ENCODE data around the gene VASH2.
"Not testable (repeated sequence)": the region's sequence is repeated elsewhere in the genome, so short reads cannot be mapped to it uniquely, and the experiment has no call there.

The VASH2 gene

GRCh38 chr1:212960932-212961331, 10.6 kb downstream of the VASH2 start:
- H3K9ac ChIP-seq (ENCODE audit: low read length) = no peak overlapping the region
- H3K4me1 ChIP-seq (ENCODE audit: insufficient read depth, low read length) = no peaks in the 10 kb centered on the region
- no peak overlapping the region for H3K4me3 ChIP-seq (ENCODE audit: low read depth in 1 of 2, low read length in 2 of 2)
- H3K36me3 ChIP-seq (ENCODE audit: insufficient read depth, low read length) = no peaks in the 10 kb centered on the region
- no peak overlapping the region for H3K27ac ChIP-seq (ENCODE audit: low read depth, low read length)
- no peaks in the 10 kb centered on the region for H3K27me3 ChIP-seq (ENCODE audit: control insufficient read depth in 1 of 2, insufficient read depth in 2 of 2, low read length in 2 of 2)
- H3K9me3 ChIP-seq (ENCODE audit: low read length) = no peaks in the 10 kb centered on the region

- Histone ChIP-seq H3K9me3 (ENCODE audit: low read length) (no peaks in the 10 kb centered on the region), H3K36me3 (ENCODE audit: insufficient read depth, low read length) (no peaks in the 10 kb centered on the region), H3K9ac (ENCODE audit: low read length) (no peak overlapping the region), H3K27me3 (ENCODE audit: control insufficient read depth in 1 of 2, insufficient read depth in 2 of 2, low read length in 2 of 2) (no peaks in the 10 kb centered on the region), H3K4me1 (ENCODE audit: insufficient read depth, low read length) (no peaks in the 10 kb centered on the region), H3K4me3 (ENCODE audit: low read depth in 1 of 2, low read length in 2 of 2) (no peak overlapping the region), H3K27ac (ENCODE audit: low read depth, low read length) (no peak overlapping the region)
Observed at GRCh38 chr1:212962509-212962908, 12.2 kb downstream of the VASH2 start.

- Histone ChIP-seq H3K27me3 (ENCODE audit: control insufficient read depth in 1 of 2, insufficient read depth in 2 of 2, low read length in 2 of 2) (no peaks in the 10 kb centered on the region), H3K36me3 (ENCODE audit: insufficient read depth, low read length) (no peaks in the 10 kb centered on the region), H3K4me3 (ENCODE audit: low read depth in 1 of 2, low read length in 2 of 2) (no peak overlapping the region), H3K4me1 (ENCODE audit: insufficient read depth, low read length) (no peaks in the 10 kb centered on the region), H3K9me3 (ENCODE audit: low read length) (no peaks in the 10 kb centered on the region), H3K27ac (ENCODE audit: low read depth, low read length) (no peak overlapping the region), H3K9ac (ENCODE audit: low read length) (no peak overlapping the region)
Observed at GRCh38 chr1:212964102-212964501, 13.8 kb downstream of the VASH2 start.

- not testable (repeated sequence) for H3K4me3 ChIP-seq (ENCODE audit: low read depth in 1 of 2, low read length in 2 of 2); H3K9me3 ChIP-seq (ENCODE audit: low read length); H3K27me3 ChIP-seq (ENCODE audit: control insufficient read depth in 1 of 2, insufficient read depth in 2 of 2, low read length in 2 of 2); H3K36me3 ChIP-seq (ENCODE audit: insufficient read depth, low read length); H3K9ac ChIP-seq (ENCODE audit: low read length); H3K4me1 ChIP-seq (ENCODE audit: insufficient read depth, low read length); H3K27ac ChIP-seq (ENCODE audit: low read depth, low read length)
Observed at GRCh38 chr1:212964993-212965392, 14.7 kb downstream of the VASH2 start.

- Histone ChIP-seq H3K4me1 (ENCODE audit: insufficient read depth, low read length) (no peaks in the 10 kb centered on the region), H3K27me3 (ENCODE audit: control insufficient read depth in 1 of 2, insufficient read depth in 2 of 2, low read length in 2 of 2) (no peaks in the 10 kb centered on the region), H3K27ac (ENCODE audit: low read depth, low read length) (no peak overlapping the region), H3K9me3 (ENCODE audit: low read length) (no peaks in the 10 kb centered on the region), H3K9ac (ENCODE audit: low read length) (no peak overlapping the region), H3K36me3 (ENCODE audit: insufficient read depth, low read length) (no peaks in the 10 kb centered on the region), H3K4me3 (ENCODE audit: low read depth in 1 of 2, low read length in 2 of 2) (no peak overlapping the region)
Observed at GRCh38 chr1:212966616-212967015, 16.3 kb downstream of the VASH2 start.

GRCh38 chr1:212967801-212968200, 17.5 kb downstream of the VASH2 start:
- H3K27me3 ChIP-seq (ENCODE audit: control insufficient read depth in 1 of 2, insufficient read depth in 2 of 2, low read length in 2 of 2) = no peaks in the 10 kb centered on the region
- no peak overlapping the region for H3K27ac ChIP-seq (ENCODE audit: low read depth, low read length)
- no peak overlapping the region for H3K9ac ChIP-seq (ENCODE audit: low read length)
- no peaks in the 10 kb centered on the region for H3K9me3 ChIP-seq (ENCODE audit: low read length)
- no peaks in the 10 kb centered on the region for H3K4me1 ChIP-seq (ENCODE audit: insufficient read depth, low read length)
- no peak overlapping the region for H3K4me3 ChIP-seq (ENCODE audit: low read depth in 1 of 2, low read length in 2 of 2)
- H3K36me3 ChIP-seq (ENCODE audit: insufficient read depth, low read length) = no peaks in the 10 kb centered on the region

GRCh38 chr1:212968368-212968863, 18.1 kb downstream of the VASH2 start:
- Histone ChIP-seq H3K4me3 (ENCODE audit: low read depth in 1 of 2, low read length in 2 of 2) (no peak overlapping the region), H3K27ac (ENCODE audit: low read depth, low read length) (no peak overlapping the region), H3K36me3 (ENCODE audit: insufficient read depth, low read length) (no peaks in the 10 kb centered on the region), H3K9ac (ENCODE audit: low read length) (no peak overlapping the region), H3K4me1 (ENCODE audit: insufficient read depth, low read length) (no peaks in the 10 kb centered on the region), H3K27me3 (ENCODE audit: control insufficient read depth in 1 of 2, insufficient read depth in 2 of 2, low read length in 2 of 2) (no peaks in the 10 kb centered on the region), H3K9me3 (ENCODE audit: low read length) (no peaks in the 10 kb centered on the region)

GRCh38 chr1:212970085-212970484, 19.7 kb downstream of the VASH2 start:
- Histone ChIP-seq H3K36me3 (ENCODE audit: insufficient read depth, low read length) (no peaks in the 10 kb centered on the region), H3K9ac (ENCODE audit: low read length) (no peak overlapping the region)

GRCh38 chr1:212971312-212971711, 21.0 kb downstream of the VASH2 start:
- Histone ChIP-seq H3K4me3 (ENCODE audit: low read depth in 1 of 2, low read length in 2 of 2) (no peak overlapping the region), H3K9me3 (ENCODE audit: low read length) (no peaks in the 10 kb centered on the region), H3K27ac (ENCODE audit: low read depth, low read length) (no peak overlapping the region), H3K9ac (ENCODE audit: low read length) (no peak overlapping the region), H3K36me3 (ENCODE audit: insufficient read depth, low read length) (no peaks in the 10 kb centered on the region), H3K4me1 (ENCODE audit: insufficient read depth, low read length) (no peaks in the 10 kb centered on the region), H3K27me3 (ENCODE audit: control insufficient read depth in 1 of 2, insufficient read depth in 2 of 2, low read length in 2 of 2) (no peaks in the 10 kb centered on the region)

More at GRCh38 chr1:212970085-212970484, 19.7 kb downstream of the VASH2 start:
- Histone ChIP-seq H3K9me3 (ENCODE audit: low read length) (no peaks in the 10 kb centered on the region), H3K4me3 (ENCODE audit: low read depth in 1 of 2, low read length in 2 of 2) (no peak overlapping the region), H3K27ac (ENCODE audit: low read depth, low read length) (no peak overlapping the region), H3K27me3 (ENCODE audit: control insufficient read depth in 1 of 2, insufficient read depth in 2 of 2, low read length in 2 of 2) (no peaks in the 10 kb centered on the region), H3K4me1 (ENCODE audit: insufficient read depth, low read length) (no peaks in the 10 kb centered on the region)

- no peaks in the 10 kb centered on the region for H3K4me1 ChIP-seq (ENCODE audit: insufficient read depth, low read length)
- H3K36me3 ChIP-seq (ENCODE audit: insufficient read depth, low read length) = no peaks in the 10 kb centered on the region
- H3K27me3 ChIP-seq (ENCODE audit: control insufficient read depth in 1 of 2, insufficient read depth in 2 of 2, low read length in 2 of 2) = no peaks in the 10 kb centered on the region
Observed at GRCh38 chr1:212973426-212973825, 23.1 kb downstream of the VASH2 start.

GRCh38 chr1:212973899-212974298, 23.6 kb downstream of the VASH2 start:
- Histone ChIP-seq H3K36me3 (ENCODE audit: insufficient read depth, low read length) (no peaks in the 10 kb centered on the region), H3K27me3 (ENCODE audit: control insufficient read depth in 1 of 2, insufficient read depth in 2 of 2, low read length in 2 of 2) (no peaks in the 10 kb centered on the region), H3K9ac (ENCODE audit: low read length) (no peak overlapping the region), H3K4me3 (ENCODE audit: low read depth in 1 of 2, low read length in 2 of 2) (no peak overlapping the region), H3K27ac (ENCODE audit: low read depth, low read length) (no peak overlapping the region), H3K9me3 (ENCODE audit: low read length) (no peaks in the 10 kb centered on the region), H3K4me1 (ENCODE audit: insufficient read depth, low read length) (no peaks in the 10 kb centered on the region)

More at GRCh38 chr1:212973426-212973825, 23.1 kb downstream of the VASH2 start:
- H3K9me3 ChIP-seq (ENCODE audit: low read length) = no peaks in the 10 kb centered on the region
- H3K4me3 ChIP-seq (ENCODE audit: low read depth in 1 of 2, low read length in 2 of 2) = no peak overlapping the region
- H3K9ac ChIP-seq (ENCODE audit: low read length) = no peak overlapping the region
- H3K27ac ChIP-seq (ENCODE audit: low read depth, low read length) = no peak overlapping the region

- Histone ChIP-seq H3K4me3 (ENCODE audit: low read depth in 1 of 2, low read length in 2 of 2) (no peak overlapping the region), H3K27me3 (ENCODE audit: control insufficient read depth in 1 of 2, insufficient read depth in 2 of 2, low read length in 2 of 2) (no peaks in the 10 kb centered on the region), H3K4me1 (ENCODE audit: insufficient read depth, low read length) (no peaks in the 10 kb centered on the region), H3K9ac (ENCODE audit: low read length) (no peak overlapping the region), H3K27ac (ENCODE audit: low read depth, low read length) (no peak overlapping the region), H3K9me3 (ENCODE audit: low read length) (no peaks in the 10 kb centered on the region), H3K36me3 (ENCODE audit: insufficient read depth, low read length) (no peaks in the 10 kb centered on the region)
Observed at GRCh38 chr1:212974711-212975110, 24.4 kb downstream of the VASH2 start.

All from muscle layer of colon (tissue), 2 donors.